NCI-H2171 (cell line): Measurements from ENCODE around the gene BMPR1A.

Source experiments
- DNase-seq: peaks from one replicate; lab custom pipeline; 2025; lab: John Stamatoyannopoulos, UW

The BMPR1A gene

DNA sequence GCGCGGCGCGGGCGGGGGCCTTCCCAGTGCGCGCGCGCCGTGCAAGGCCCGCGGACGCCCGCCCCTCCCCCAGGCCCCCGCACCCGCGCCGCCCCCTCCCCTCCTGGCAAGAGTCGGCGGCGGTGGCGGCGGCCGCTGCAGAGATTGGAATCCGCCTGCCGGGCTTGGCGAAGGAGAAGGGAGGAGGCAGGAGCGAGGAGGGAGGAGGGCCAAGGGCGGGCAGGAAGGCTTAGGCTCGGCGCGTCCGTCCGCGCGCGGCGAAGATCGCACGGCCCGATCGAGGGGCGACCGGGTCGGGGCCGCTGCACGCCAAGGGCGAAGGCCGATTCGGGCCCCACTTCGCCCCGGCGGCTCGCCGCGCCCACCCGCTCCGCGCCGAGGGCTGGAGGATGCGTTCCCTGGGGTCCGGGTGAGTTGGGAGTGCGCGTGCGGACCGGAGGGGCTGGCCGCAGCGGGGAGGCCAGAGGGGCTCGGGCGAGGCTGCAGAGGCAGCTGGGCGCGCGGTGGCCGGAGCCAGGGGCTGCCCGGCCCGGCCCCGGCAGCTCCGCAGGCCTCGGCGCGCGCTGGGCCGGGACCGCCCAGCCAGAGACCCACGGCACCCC is at the start of gene BMPR1A:
Gene BMPR1A (plus strand): TSS at position 109 of the 602 bp plus-strand sequence. CDS start 119,400 bp downstream, outside the sequence.
- DNase-seq, result no peak

DNA sequence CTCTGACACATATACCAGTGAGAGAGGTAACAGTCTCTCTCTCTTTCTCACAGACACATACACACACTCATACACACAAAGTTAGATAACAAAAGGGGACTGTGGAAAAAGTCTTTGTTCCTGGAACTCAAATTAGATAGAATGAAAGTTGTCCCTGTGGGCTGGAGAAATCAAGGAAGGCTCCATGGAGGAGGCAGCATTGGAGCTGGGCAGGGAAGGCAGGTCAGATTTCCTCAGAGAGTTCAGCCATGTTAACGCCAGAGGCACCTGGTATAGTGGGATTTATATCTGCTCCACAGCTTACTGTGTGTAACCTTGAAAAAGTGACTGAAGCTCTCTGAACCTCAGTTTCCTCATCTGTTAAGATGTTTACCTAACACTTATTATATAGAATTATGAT is 49.4 kb upstream of the BMPR1A start:
- no peak for DNase-seq

DNA sequence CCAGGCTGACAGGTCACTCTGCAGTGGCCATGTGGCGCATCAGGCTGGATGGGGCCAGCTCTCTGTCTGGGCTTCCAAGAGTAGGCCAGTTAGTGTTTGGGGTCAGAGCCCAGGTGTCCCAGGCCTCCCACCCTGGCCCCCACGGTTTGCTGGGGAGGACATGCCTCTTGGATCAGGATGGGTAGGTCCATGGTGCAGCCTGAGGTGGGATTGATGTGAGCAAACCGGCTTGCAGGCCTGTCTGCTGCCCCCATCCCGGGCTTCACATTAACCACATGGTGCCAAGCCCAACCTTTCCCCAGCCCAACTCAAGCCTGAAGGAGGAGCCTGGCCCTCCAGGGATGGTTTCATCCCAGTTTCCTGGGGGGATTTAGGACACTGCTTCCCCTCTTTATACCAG is 48.9 kb upstream of the BMPR1A start:
- no peak for DNase-seq

DNA sequence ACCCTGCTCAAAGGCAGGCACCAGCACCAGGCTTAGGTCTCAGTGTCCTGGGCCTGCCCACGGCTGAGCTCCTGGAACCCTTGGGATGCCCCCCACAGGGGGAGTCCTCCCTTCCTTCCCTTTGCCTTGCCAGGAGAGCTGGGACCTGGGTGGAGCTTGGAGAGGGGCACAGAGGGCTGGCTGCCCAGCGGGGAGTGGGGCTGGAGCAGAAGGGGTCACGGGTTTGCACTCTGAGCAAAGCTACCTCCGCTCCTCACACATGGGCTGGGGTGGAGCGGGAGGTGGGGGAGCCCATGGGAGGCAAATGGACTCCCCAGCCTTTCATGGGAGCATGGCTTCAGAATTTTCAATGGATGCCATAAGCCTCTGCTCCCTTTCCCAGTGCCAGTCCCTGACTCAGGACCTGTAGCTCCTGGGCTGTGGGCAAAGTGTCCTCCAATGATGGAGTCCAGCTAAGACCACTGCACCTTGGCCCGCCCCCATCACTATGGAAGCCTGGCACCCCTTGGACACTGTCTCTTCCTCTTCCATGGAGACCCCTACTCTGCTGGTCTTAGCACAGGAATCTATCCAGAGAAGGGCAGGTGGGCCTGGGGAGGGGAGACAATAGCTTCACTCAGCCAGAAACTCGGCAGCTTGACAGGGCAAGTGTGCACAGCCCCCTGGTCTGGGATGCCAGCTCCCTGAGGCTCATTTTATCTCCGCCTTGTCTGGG is 48.2 kb upstream of the BMPR1A start:
- no peak for DNase-seq

DNA sequence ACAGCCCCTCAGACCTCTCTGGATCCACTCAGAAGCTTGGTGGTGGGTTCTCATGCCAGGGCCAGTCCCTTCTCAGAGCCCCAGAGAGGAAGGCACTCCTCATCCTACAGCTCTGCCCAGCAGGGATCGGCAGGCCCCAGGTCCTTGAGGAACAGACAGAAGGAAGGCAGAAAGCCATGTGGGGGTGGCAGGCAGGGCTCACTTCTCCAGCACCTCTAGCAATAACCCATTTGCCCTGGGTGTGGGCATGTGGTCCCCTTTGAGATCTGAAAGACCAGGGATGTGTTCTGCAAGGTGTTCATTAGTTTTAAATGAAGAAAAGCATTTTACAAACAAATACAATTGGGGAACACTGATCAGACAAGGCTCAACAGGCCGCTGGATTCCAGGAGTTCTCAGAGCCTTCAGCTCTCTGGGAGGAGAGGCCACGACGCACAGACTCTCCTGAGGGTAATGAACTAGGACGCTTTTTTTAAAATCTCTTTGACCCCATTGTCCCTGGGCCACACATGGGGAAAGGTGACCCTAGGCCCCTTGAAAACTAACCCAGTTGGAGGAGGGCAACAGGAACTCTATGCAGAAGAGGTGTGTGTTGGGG is 47.5 kb upstream of the BMPR1A start:
- no peak for DNase-seq

DNA sequence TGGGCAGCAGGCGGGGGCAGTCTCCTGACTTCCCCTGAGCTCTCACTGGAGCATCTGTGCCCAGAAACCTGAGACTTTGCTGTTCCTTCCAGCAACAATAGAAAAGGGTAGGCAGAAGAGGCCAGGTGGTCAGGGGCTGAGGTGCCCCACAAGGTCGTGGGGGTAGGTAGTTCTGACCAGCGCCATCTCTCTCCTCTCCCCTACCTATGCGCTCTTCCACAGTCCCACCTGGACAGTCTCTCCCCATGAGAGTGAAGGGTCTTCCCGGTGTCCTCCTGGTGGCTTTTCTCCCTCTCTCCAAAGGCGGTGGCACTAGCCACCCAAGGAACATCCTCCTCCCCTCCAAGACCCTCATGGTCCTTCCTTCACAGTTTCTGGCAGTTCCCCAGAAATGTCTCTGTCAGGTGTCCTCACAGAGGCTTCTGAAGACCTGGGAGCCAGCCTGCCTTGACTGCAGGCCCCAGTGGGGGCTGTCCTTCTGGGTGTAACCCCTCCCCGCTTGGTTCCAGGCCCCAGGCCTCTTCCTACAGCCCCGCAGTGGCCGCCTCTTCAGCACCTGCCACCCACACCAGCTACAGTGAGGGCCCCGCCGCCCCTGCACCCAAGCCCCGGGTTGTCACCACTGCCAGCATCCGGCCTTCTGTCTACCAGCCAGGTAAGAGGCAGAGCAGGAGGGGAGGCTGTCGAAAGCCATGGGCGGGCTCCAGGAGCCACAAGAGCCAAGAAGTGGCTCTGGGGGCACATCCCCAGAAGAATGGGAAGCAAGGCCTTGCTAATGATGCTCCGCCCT is 46.8 kb upstream of the BMPR1A start:
- no peak for DNase-seq

DNA sequence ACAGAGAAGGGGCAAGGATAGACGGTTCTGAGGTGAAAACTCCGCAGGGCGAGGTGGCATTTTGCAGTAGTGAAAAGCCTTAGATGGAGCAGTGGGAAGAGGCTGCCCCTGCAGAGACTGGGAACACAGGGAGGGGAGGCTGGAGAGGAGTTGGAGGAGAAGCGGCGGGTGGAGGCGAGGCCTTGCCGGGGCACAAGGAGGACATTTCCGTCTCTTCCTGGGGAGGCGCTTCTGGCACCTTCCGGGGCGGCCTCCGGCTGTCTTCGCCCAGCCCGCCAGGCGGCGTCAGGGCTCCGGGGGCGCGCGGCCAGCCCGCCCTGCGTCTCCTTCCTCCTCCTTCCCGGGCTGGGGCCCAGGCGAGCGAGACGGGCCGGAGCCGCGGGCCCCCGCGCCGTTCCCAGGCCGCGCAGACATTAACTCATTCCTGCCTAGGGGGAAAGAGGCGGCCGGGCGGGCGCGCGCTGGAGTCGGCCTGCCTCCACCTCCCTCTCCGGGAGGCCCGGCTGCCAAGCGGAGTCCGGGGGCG is 45.4 kb upstream of the BMPR1A start:
- DNase-seq, result peak; percentile 65

DNA sequence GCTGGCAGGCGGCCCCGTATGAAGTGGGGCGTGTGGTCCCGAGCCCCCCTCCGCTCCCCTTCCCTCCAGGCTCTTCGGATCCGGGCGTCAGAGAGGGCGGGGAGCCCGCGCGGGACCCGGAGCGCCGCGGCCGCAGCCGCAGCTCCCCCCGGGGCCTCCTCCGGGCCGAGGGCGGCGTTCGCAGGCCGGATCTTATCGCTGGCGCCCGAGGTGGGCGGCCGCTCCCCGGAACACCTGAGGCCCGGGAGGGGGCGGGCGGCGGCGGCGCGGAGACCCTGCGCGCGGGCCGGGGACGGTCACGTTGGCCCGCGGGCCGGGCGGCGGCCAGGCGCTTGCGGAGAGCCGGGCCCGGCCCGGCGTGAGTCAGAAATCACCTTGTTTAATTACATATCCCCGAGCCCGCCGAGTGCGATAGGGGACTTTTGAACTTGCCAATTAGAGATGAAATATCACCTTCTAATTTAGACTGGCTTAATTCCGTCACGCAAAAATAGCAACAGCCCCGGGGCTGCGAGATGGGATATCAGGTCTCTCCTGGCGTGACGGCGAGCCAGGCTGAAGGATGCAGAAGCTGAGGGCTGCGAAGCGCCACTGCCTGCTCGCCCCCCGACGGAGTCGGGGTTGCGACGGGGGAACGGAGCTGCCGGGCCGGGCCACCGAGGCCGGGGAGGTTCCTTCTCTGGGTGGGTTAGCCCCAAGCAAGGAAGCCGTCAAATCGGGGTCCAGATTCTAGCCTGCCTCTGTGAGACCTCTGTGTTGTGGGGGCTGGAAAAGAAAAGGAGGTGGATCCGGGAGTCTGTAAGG is 44.7 kb upstream of the BMPR1A start:
- DNase-seq, result peak; percentile 57

DNA sequence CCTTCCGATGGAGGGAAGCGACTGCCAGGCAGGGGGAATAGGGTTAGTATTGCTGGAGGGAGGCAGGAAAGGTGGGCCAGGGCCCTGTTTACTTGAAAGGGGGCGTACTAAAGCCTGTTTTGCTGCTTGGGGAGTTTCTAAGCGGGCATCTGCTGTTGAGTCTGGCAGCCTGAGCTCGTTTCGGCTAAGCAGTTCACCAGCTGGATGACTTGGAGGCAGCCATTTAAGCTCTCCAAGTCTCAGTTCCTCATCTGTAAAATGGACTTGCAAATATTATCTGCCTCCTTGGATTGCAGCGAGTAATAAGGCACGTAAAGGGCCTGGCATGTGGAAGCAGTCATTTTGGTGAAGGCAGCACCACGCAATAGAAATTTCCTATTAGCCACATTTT is 44.1 kb upstream of the BMPR1A start:
- peak; percentile 1 for DNase-seq

DNA sequence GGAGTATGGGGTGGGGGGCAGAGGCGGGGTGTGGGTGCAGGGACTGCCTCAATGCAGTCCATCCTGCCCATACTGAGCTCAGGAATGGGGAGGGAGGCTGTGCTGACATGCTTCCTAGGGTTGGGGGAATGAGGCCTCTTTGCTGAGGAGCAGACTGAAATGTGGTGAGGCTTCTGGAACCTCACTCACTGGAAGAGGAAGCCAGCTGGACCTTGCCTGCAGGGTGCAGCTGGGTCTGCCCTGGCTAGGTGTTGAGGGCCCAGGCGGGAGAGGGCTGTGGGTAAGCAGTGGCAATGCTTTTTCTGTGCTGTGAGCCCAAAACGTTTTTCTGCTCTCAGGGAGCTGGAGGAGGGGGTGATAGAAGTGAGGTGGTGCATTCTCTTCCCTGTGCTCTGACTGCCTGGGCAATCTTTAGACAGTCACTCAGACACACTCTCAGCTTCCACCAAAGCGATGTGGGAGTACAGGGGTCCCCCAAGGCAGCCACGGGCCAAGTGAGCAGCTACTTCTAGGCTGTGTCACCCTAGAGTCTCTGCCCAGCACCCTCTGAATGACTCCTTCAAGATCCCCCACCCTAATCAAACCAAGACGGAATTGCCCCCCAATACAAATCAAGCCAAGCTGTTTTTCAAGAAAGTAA is 41.1 kb upstream of the BMPR1A start:
- no peak for DNase-seq

DNA sequence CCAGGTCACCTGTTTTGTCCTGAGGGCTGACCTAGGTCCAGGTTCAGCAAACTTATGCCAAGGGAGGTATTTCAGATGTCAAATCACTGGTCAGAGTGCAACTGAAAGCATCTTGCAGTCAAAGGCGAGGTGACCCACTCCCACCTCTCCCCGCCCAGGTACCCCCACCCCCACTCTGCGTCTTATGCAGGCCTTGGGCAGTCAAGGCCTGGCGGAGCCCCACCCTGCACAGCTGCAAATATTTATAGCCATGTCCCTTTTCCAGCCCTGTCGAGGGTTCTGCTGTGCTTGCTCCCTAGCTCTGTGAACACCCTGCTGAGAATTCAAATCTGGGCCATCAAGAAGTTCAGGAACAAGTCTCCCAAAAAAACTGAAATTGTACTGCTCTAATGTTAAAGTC is 40.6 kb upstream of the BMPR1A start:
- DNase-seq, result no peak

DNA sequence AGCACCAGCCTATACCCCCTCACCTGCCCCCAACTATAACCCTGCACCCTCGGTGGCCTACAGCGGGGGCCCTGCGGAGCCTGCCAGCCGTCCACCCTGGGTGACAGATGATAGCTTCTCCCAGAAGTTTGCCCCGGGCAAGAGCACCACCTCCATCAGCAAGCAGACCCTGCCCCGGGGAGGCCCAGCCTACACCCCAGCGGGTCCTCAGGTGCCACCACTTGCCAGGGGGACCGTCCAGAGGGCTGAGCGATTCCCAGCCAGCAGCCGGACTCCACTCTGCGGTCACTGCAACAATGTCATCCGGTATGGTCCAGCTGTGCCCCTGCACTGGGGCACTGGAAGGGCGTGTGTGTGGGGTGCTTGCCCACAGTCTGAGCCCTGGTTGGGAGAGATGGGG is 40.0 kb upstream of the BMPR1A start:
- DNase-seq, result no peak

DNA sequence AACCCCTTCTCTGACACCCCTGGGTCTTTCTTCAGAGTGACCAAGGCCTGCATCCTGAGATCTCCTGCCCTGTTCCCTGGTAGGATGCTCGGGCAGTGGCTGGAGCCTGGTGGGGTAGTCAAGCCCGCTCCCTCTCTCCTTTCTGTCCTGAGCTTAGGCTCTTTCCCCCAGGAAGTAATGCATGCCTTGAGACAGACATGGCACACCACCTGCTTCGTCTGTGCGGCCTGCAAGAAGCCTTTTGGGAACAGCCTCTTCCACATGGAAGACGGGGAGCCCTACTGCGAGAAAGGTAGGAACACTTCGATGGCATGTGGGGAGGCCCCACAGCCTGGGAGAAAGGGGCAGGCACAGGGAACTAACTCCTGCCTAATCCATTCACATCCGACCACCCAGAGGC is 37.9 kb upstream of the BMPR1A start:
- no peak for DNase-seq

DNA sequence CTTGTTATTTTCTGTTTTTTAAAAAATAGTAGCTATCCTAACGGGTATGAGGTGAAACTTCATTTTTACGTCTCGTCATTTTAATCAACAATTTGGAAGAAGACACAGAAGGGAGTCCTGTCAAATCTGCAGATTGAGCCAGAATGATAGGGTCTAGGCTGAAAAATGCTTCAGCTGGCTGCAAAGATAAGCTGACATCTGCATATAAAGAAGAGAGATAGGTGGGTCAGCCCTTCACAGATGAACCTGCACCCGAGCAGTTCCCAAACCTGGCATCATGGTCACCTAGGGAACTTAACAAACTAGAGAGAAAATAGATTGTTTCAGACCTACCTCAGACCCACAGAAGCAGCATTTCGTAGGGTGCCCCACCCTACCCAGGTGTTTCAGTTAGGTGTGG is 35.2 kb upstream of the BMPR1A start:
- DNase-seq, result no peak

DNA sequence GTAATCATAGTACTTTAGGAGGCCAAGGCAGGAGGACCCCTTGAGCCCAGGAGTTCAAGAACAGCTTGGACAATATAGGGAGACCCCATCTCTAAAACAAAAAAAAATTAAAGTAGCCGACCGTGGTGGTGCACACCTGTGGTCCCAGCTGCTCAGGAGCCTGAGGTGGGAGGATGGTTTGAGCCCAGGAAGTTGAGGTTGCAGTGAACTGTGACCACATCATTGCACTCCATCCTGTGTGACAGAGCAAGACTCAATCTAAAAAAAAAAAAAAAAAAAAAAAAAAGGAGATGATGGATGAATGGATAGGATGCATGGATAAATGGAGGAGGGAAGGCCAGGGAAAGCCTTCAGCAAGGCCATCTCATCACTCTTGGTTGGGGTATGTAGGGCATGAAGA is 33.4 kb upstream of the BMPR1A start:
- DNase-seq, result no peak

DNA sequence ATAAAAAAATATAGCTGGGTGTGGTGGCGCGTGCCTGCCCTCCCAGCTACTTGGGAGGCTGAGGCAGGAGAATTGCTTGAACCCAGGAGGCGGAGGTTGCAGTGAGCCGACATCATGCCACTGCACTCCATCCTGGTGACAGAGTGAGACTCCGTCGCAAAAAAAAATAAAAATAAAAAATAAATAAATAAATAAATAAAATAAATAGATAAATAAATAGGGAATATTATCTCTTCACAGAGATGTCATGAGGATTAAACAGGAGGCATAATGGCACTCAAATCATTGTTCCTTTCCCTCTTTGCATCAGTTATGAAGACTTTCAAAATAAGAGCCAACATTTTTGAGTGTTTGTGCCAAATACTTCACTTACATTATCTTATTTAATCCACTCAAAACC is 32.0 kb upstream of the BMPR1A start:
- no peak for DNase-seq

DNA sequence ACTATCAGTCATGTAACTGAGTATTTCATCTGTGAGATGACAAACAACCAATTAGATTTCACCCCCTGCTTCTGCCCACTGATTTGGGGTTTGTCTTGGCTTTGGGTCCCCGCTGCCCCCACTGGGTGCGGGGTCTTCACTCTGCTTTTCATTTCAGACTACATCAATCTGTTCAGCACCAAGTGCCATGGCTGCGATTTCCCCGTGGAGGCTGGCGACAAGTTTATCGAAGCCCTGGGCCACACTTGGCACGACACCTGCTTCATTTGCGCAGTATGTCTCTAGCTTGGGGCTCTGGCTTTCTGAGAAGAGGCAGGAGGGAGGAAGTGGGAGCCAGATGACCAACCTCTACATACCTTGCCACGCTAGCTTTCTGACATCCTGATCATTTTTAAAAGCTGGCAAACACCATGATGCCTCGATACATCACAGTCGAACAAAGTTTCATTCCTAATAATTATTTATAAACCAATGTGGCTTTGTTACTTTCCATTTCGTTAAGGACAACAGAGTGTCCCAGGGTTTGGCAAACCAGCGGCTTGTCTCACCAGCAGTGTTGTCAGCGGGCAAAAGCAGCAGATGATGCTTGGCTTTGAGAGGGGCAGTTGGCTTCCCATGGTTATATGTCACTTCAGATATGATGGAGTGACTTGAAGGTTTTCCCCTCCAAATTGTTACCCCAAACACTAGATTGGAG is 30.3 kb upstream of the BMPR1A start:
- DNase-seq, result no peak

DNA sequence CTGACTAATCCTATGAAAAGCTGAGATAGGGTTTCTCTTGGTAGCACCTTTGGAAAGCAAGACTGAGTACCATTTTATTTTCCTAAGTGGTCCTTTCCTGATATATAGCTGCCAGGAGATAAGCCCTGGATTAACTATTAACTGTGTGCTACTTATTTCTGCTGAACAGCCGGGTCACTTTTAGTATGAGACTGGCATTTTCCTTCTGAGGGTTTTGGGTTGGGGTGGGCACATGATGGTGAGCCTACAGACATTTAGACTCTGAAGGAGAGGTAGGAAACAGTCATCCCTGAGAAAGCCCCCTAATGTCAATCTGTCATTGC is 29.8 kb upstream of the BMPR1A start:
- DNase-seq, result no peak

DNA sequence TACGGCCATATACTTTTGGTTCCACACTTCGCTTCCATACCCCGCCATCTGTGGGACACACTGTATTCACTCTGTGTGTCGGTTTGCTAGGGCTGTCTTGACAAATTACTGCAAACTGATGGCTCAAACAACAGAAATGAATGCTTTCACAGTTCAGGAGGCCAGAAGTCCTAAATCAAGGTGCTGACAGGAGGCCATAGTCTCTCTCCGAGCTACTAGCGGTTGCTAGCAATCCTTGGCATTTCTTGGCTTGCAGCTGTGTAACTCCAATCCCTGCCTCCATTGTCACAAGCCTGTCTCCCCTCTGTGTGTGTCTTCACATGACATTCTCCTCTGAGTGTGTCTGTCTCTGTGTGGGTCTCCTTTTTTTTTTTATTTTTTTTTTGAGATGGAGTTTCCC is 28.9 kb upstream of the BMPR1A start:
- no peak for DNase-seq

DNA sequence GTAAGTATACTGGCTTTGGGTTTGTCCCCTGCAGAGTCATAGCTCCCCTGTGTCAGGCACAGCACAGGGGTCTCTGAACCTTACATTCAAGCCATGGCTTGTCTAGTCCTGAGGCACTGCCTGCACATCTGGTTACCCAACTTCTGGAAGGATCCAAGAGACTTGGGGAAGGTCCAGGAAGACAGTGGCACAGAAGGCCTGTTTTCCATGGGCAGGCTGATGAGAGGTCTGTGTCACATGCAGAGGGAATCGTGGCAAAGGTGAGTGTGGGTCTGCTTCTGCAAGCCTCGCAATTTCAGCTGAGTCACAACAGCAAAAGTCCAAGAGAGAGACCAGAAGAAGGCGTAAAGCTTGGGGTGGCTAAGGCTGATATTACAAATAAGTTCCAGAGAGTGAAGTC is 28.4 kb upstream of the BMPR1A start:
- no peak for DNase-seq

DNA sequence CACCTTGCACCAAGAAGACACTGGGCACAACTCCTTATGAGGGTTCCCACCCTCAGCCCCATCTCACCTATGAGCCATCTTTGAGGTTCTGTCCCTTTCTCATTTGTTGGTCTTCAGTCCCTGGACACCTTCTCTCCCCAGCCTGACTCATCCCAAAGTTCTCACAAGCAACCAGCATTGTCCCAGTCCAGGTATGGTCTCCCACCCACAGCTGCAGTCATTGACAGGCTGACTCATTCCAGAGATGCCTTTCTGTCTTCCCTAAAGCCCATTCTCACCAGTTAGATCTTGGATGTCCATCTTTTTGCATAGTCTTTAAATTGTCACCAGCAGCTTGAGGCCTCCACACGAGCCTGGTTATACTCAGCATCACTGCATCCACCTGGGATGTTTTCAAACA is 26.7 kb upstream of the BMPR1A start:
- DNase-seq, result no peak
